Epithelial cell of proximal tubule (primary cell): ENCODE results near the gene NQO1. TPM values are rescaled to one million over a fixed set of nuclear protein-coding genes. Genes with fewer than 3 reads are reported as not detected.

ENCODE experiments used
- DNase-seq: peaks from one replicate; pipeline ENCODE4 v3.0.0-alpha.2; 2011; ENCODE audit warnings: low read depth
- H3K4me3 ChIP-seq: 2 replicates; pipeline ENCODE4 v1.5.1; 2011; ENCODE audit warnings: low read depth, mild to moderate bottlenecking, low read length
- total RNA-seq: library from RNA; depleted of rRNA; stranded (reverse); fragments of >200 nt; gene quantifications from 2 replicates; pipeline ENCODE4 v1.2.3, GENCODE V29; 2015
- TF ChIP-seq, protein P1 (sequence below): conservative IDR thresholded peaks from 2 replicates; pipeline ENCODE4 v1.5.1; 2012; ENCODE audit warnings: low read depth, mild to moderate bottlenecking, low read length

NQO1 gene
- total RNA-seq, 1 donor from 2014 or later = 133 TPM

DNA sequence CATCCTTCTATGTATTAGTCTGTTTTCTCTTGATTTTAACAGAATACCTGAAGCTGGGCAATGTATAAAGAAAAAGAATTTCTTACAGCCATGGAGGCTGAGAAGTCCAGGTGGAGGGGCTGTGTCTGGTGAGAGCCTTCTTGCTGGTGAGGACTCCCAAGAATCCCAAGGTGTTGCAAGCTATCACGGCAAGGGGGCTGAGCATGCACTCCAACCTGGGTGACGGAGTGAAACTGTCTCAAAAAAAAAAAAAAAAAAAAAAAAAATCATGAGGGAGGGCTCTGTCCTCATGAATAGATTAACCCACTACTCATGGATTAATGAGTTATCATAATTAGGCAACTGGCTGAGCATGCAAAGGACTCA, 19.4 kb downstream of the NQO1 start:
- DNase-seq = no peak
- TF ChIP-seq, protein P1, sequence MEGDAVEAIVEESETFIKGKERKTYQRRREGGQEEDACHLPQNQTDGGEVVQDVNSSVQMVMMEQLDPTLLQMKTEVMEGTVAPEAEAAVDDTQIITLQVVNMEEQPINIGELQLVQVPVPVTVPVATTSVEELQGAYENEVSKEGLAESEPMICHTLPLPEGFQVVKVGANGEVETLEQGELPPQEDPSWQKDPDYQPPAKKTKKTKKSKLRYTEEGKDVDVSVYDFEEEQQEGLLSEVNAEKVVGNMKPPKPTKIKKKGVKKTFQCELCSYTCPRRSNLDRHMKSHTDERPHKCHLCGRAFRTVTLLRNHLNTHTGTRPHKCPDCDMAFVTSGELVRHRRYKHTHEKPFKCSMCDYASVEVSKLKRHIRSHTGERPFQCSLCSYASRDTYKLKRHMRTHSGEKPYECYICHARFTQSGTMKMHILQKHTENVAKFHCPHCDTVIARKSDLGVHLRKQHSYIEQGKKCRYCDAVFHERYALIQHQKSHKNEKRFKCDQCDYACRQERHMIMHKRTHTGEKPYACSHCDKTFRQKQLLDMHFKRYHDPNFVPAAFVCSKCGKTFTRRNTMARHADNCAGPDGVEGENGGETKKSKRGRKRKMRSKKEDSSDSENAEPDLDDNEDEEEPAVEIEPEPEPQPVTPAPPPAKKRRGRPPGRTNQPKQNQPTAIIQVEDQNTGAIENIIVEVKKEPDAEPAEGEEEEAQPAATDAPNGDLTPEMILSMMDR = no peak
- H3K4me3 ChIP-seq = no peak overlapping the region

DNA sequence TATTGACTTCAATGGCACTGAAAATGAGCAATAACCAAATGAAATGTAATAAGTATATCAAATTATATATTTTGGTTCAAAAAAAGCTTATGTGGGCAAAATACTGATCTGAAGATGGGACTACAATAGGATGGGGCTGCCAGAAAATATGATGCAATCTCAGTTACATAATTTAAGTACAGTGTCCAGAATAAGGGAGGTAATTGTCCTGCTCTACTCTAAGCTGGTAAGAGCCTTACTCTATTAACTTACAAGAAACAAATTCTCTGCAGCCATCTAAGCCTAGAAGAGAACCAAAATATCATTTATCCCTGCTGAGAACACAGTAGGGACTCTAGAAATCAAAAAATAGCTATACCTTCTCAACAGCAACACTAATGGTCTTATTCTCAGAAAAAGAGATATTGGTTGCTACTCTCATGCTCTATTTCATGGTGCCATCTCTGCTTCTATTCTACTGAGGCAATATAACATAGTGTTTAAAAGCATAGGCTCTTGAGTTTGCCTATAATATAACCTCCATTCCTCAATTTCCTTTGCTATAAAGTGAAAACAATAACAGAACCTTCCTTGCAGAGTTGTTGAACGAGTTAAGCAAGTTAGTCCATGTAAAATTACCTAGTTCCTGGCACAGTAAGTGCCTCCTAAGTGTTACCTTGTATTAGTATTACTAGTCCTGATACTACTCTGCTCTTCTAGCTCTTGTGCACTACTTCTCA, 19.9 kb downstream of the NQO1 start:
- TF ChIP-seq, protein P1 = no peak
- no peak overlapping the region for H3K4me3 ChIP-seq
- DNase-seq = no peak

DNA sequence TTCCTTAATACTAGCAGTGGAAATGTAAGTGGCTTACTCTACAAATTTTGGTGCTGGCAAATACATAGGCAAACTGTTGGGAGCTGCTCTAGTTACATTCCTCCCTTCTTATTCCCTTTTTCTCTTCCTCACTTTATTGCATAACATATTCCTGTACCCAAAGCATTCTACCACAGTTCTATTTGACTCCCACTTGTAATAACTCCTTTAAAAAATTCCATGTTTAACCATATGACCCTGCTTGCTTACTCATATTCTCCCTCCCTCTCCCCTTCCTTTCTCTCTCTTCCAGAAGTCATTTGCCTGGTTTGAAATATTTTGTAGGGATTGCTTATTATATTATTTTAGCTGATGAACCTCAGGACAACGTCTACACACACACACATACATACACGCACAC, 22.7 kb downstream of the NQO1 start:
- DNase-seq = no peak
- TF ChIP-seq, protein P1 = no peak
- no peak overlapping the region for H3K4me3 ChIP-seq

DNA sequence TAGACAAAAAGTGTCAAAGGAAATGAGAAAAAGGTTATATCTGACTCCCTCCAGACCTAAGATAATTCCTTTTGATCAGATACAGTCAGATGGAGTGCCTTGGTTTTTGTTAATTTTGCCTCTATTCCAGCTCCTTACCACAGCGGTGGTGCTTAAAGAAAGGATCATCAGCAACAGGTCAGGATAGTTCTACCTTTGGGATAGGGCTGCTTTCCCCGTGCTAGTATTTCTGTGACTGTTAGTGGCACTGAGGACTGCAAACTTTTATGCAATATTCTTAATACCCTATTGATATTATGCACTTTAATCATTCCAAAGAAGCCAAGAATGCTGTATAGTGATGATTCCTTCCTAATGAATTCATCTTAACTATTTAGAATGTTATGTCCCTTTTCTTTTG, 24.5 kb downstream of the NQO1 start:
- TF ChIP-seq, protein P1 = no peak
- no peak for DNase-seq
- H3K4me3 ChIP-seq = no peak overlapping the region

DNA sequence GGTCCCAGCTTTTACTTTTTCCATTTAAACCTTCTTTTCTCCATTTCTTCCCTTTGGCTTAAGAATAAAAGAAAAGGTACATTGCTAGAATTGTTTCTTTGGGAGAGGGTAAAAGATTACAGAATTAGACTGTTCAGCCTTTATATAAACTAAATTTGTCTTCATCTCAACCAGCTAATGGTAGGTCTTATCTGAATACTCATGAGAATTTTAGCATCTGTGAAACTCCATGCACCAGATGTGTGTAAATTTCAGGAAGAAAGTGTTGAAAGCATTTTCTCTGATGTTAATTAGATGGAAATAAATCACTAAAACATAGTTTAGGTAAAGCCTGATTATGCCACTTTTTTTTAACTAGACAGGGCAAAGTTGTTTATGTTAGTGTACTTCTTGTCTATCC, 24.9 kb downstream of the NQO1 start:
- TF ChIP-seq, protein P1 = no peak
- DNase-seq = no peak
- H3K4me3 ChIP-seq = no peak overlapping the region

DNA sequence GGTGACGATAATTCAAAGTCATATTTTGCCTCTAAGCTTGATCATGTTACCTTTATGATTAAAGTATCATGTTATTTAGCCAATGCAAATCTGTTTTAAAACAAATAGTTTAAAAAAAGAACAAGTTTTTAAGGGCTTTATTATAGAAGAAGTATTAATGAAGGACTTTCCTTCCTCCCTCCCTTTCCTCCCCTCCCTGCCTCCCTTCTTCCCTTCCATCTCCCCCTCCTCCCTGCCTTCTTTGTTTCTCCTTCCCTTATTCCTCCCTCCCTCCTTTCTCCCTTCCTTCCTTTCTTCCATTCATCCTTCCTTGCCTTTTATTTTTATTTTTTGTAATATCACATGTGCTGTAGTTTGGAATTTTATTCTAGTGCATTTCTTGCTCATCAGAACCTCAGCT, 26.4 kb downstream of the NQO1 start:
- TF ChIP-seq, protein P1 = no peak
- no peak overlapping the region for H3K4me3 ChIP-seq
- DNase-seq = no peak

DNA sequence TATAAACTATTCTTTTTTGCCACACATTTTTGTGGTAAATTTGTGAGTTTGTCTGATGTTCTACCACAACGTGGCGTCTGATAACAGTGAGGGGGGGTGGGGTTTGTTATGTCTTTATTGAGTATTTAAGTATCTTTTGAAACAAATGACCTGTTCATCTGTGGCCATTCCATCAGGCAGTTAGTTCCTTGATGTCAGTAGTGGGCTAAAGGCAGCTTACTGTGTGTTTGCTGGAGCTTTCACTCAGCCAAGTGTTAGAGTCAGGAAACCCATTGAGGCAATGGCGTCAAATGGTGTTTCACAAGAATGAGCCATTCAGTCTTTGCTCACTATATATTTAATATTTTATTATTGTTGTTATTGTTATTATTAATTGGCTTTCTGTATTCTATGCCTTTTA, 28.0 kb downstream of the NQO1 start:
- DNase-seq = no peak
- TF ChIP-seq, protein P1 = no peak

More for the DNA sequence above, 28.0 kb downstream of the NQO1 start:
- H3K4me3 ChIP-seq = no peak overlapping the region
